ENCODE data around the gene MTNR1B.

The MTNR1B gene

DNA sequence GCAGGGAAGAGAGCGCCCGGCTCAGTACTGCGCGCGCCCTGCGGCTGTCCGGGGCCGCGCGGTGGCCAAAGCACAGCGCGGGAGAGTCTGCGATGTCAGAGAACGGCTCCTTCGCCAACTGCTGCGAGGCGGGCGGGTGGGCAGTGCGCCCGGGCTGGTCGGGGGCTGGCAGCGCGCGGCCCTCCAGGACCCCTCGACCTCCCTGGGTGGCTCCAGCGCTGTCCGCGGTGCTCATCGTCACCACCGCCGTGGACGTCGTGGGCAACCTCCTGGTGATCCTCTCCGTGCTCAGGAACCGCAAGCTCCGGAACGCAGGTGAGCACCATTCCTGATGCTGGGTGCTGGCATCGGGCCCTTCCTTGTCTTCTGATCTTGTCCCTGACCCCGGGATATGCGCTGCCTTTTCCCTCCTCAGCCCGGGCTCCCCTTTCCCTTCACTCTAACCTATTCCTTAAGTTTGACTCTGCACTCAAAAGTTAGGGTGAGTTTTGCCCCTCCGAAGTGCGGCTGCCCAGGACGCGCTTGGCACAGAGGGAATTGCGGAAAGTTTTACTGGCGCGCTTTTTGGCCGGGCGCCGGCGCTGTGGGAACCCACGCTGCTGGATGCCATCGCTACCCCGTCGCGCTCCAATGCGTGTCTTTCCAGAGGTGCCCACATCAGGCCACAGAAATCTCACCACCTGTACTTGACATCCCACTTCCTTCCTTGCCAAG is at the start of gene MTNR1B:
Gene MTNR1B (plus strand): TSS at position 18 of the 714 bp plus-strand sequence. CDS start 75 bp downstream, at position 93.
- no peak for DNase-seq

DNA sequence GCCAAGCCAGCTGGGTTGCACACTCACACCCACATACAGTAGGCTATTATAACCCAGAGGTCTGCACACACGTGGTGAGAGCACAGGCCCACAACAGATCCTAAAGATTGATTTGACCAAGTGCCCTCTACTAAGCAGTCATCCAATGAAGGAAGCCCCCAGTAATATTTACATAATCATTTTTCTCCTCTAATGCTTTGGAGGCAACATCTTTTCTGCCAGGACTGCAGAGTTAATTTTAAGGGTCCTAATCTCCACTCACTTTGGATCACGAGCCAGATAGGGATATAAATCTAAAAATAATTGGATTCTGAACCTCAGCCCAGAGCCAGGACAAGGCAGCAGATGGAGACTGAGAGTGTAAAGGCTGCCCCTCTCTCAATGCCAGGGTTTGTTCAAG is 49.1 kb upstream of the MTNR1B start:
- no peak for DNase-seq

DNA sequence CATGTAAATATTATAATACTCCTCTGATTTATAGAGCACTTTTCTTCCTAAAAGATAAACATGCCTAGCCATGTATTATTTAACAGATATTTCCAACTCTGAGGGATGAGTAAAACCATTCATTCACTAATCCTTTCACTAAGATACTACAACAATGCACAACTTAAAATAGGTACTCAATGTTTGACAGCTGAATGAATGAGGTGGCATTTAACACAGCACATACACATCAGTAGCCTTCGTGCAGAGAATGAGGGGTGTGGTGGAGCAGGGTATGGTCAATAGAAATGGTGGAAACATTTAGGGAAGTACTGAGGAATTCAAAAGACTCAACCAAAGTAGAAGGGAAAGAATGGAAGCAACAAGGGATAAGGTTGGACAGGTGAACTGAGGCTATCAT is 46.7 kb upstream of the MTNR1B start:
- DNase-seq, result no peak

DNA sequence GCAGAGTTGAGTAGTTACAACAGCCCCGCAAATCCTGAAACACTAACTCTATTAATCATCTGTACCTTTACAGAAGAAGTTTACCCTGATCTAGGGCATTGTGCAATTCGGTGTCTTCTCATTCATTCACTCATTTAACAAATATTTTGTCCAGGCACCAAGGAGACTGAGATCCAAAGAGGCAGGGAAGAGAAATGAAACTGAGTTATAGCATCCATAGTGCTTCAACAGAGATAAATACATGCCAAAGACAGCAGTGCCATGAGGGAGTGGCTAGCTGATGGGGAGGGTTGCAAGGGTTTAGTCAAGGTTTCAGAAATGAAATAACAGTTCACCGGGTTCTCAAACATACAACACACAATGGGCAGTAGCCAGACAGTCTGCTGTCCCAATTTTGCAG is 40.2 kb upstream of the MTNR1B start:
- no peak for DNase-seq

DNA sequence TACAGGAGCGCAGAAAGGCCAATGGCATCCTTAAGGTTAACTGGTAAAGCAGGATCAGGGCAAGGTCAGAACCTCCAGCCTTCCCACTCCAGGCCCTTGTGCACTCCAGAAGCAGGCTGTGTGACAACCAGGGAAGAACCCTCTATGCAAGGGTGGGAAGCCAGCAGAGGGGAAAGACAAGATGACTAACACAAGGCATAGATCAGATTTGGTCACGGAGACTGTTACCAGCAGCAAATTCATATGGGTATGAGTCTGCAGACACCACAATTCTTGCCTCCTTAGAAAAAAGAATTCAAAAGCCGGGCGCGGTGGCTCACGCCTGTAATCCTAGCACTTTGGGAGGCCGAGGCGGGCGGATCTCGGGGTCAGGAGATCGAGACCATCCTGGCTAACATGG is 39.8 kb upstream of the MTNR1B start:
- DNase-seq, result no peak

DNA sequence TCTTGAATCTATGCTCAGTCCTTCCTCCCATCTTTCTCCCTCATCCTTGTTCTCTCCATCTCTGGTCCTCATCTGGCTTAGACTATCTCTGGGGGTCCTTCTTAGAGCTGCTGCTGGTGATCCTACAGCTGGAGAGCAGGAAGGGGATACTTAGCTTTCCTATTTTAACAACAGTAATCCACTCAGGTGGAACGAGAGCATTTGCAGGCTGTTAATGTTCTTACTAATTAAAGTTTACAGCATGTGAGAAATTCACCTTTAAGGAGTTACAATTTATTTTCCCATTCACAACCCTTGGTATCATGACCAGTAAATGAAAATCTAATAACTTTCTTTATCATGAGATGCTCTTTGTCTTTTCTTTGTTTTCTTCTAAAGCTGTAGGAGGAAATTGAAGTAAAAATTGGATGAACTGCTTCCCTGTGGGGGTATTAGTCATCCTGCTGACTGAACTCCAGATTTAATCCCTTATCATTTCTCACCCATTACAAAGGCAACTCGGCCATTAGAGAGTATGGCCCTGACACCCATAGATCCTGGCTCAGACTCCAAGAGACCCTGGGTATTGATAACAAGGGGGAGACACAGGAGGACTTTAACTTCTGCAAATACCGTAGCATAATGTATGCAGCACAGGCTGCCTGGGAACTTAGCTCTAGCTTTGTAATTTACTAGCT is 37.6 kb upstream of the MTNR1B start:
- DNase-seq, result no peak

DNA sequence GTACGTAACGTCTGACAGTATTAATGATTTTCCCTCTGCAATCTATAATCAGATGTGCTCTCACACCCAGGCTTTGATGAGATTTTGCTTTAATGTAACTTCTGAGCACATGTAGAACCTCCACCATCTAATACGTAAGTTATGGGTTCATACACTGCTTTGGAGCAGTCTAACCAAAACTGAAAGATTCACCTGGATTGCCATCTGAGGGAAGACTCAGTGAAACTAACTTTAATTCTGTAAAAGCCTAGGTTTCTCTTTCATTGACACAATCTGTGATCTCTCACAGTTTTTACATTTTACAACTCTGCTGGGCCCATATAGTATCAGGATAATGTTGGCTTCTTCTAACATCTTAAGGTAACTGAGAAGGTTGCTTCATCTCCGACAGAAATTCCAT is 30.1 kb upstream of the MTNR1B start:
- no peak for DNase-seq

DNA sequence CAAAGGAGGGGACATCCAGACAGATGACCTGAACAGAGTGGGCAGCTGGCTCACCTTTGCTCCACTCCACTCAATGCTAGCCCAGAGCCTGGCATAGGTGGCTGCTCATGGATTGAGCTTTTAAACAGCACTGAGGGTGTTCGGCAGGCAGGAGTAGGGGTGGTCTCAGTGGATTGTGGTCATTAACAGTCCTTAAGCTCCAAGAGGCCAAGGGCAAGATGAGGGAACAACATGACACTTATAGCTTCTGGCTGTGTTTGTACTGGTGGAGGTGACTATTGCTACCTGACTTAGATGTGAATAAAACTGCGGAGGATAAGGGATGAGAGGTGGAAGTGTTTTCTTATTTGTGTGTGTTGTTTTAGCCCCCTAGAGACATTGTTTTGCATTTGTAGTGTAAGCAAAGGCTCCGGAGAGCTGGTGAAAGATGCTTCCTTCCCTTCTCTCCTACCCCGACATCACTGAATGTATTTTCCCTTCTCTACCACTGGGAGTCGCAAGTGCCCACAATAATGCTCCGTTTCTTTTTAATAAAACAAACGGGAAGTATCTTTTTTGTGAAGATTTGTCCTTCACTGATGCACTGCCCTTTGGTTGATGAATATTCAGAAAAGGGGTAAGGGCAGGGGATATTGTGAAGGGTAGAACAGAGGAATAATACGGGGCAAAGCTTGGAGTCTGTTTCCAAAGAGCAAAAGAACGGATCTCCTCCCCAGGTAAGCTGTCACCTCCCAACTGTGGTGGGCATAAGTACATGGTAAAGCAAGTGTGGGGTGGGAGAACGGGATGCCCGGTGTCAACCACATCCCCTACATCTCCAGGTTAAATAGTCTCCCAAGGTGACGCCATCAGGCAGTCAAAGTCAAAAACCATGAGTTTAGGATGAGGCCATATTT is 27.5 kb upstream of the MTNR1B start:
- DNase-seq, result peak in 1 of 2 donors; percentile 3

DNA sequence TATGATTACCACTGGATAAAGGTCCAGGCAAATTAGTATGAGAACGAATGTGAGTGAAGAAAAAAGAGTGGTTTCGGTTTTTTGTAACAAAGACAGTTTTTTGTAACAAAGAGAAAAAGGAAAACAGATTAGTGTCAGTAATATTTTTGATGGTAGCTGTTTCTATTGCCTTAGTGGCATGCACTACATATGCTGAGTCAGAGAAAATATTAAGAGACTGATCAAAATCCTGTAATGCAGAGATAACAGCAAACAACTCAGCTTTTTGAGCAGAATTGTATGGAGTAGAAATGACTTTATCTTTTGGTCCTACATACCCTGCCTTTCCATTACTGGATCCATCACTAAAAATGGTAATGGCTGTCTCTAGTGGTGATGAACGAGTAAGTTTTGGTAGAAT is 22.7 kb upstream of the MTNR1B start:
- DNase-seq, result no peak

DNA sequence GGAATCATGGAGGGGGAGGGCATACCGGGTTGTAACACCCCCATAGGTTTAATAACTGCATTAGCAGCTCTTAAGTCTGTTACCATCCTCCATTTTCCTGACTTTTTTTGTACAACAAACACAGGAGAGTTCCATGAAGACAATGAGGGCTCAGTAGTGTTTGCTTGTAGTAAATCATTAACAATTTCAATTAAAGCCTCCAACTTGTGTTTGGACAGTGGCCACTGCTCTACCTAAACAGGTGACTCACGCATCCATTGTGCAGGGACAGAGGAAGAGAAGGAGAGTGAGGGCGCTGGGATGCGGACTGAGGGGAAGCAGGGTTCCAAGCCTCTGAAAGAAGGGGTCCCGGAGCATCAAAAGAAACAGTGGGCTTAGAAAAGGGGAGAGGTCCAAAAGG is 21.3 kb upstream of the MTNR1B start:
- no peak for DNase-seq

DNA sequence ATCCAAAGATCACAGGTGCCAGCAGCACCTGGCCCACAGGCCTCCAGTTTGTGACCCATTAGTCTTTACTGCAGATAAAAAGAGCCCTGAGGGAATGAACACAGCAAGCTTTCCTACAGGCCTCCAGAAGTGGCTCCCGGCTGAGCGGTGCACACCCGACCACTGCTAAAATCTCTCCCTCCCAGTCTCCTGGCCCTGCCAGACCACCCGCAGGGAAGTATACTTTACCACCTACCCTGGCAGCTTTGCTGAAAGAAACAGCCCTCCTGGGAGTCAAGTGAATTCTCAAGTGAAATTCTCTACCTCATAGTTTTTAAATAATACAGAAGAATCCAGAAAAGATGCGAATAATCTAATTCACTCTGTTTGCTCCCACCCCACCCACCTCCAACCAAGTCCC is 15.4 kb upstream of the MTNR1B start:
- no peak for DNase-seq

DNA sequence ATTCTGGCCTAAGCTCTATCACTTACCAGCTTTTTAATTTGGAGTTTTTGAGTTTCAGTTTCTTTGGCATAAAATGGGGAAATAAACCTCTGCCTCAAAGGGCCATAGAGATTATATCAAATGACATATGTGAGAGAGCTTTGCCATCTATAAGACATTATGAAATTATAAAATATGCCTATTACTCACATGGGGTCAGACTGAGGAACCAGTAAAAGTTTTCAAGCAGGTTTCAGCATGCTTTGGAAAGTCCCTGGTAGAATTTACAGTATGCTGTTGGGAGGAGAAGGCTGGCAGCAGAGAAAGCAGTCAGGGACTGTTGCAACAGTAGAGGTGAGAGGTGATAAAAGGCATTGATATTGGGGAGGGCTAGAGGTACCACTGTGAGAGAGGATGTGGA is 13.6 kb upstream of the MTNR1B start:
- DNase-seq, result no peak

DNA sequence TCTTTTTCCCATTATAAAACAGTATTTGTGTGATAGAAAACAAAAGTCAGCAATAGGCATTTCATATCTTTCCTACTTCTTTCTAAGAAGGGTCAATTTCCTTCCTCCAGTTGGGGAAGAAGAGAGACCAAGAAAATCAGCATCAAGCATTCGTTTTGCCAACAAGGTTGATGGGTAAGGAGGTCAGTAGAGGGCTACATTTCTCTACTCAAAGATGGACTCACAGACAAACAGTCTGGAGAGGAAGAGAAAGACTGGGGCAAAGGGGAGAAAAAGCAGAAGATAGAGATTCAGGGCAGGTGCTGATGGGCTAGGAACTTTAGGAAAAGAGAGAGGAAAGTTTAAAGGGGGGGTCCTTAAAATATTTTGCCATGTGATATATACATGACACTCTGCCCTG is 8.6 kb upstream of the MTNR1B start:
- DNase-seq, result no peak

DNA sequence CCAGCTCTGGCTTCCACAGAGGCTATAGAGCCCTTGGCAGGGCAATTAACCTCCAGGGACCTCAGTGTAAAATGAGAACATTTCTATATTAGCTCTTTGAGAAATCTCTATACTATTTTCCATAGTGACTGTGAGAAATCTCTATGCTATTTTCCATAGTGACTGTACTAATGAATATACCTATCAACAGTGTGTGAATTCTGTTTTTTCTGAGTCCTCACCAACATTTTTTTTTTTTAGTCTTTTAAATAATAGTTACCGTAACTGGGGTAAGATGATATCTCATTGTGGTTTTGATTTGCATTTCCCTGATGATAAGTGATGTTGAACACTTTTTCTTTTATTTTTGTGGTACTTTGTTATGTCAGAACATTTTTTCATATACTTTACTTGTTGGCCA is 7.0 kb upstream of the MTNR1B start:
- DNase-seq, result no peak

DNA sequence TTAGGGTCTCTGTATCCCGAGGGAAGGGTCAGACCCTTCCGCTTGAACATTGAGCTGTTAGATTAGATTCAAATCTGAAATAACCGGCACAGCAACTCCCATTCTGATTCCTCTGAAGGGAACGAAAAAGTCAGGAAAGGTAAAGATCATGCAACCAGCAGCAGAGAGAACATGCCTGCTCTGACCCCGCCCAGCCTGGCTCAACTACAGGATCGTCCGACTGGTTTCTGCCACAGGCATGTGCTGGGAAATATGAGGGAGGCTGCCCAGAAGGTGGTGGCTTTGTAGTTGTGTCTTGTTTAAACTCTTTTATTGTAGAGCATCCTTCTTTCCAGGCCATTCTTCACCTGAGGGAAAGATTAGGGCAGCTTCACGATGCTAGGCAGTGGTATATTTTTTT is 5.0 kb upstream of the MTNR1B start:
- DNase-seq, result no peak

DNA sequence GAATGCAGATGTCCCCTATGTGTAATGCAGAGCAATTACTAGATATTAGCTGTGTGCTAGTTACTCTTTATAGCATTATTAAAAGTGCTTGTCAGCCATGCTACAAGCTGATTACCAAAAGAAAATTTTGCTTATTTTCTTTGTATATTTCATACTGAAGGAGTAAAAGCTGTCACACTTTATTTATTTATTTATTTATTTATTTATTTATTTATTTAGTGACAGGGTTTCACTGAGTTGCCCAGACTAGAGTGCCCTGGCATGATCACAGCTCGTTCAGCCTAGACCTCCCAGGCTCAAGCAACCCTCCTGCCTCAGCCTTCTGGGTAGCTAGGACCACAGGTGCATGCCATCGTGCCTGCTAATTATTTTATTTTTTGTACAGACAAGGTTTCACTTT is 4.3 kb upstream of the MTNR1B start:
- no peak for DNase-seq

DNA sequence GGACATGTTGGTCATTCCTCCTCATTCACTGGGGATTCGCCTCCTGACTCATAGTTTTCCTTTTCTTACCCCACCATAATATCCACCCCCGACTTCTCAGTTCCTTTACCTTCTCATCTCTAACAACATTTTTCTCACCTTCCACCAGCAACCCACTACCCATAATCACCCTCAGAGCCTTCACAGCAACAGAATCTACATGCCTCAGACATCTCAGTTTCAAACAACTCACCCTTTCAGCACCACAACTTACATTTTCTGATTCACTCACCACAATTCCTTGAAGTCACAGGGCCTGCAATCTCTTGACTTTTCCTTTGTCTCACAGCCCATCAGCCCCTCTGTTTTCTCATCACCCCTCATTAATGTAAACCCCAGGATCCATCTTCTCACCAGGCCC is 2.3 kb upstream of the MTNR1B start:
- no peak for DNase-seq

DNA sequence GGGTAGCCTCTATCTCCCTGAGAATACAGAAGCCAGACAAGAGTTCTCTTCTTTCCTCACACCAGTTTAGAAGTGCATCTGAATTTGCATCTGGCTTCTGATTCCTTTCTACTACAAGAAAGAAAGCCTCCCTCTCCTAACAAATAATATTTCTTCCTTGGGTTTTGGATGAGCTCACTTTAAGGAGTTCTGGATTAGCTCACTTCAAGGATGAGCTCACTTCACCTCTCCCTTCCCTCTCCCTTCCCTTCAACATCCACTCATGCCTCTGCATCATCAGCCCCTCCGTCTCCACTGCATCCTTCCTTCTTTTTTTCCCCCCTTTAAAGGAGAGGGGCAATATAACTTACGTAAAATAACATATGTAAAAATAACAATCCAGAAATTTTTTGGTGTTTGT is 1.6 kb upstream of the MTNR1B start:
- no peak for DNase-seq

DNA sequence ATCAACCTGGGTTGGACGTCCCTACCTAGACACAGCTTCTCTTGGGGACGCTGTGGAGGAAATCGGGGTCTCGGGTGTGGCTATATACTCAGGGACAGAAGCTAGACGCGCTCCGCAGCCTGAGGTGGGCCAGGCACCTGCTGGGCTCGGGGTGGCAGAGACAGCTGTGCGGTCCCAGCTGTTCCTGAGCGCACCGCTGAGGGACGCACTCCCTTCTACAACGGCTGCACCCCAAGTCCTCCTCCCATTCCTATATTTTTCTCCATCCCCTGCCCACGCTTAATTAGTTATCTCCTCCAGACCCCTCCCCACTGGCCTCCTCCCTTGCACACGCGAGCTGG is 188 bp upstream of the MTNR1B start:
- no peak for DNase-seq

DNA sequence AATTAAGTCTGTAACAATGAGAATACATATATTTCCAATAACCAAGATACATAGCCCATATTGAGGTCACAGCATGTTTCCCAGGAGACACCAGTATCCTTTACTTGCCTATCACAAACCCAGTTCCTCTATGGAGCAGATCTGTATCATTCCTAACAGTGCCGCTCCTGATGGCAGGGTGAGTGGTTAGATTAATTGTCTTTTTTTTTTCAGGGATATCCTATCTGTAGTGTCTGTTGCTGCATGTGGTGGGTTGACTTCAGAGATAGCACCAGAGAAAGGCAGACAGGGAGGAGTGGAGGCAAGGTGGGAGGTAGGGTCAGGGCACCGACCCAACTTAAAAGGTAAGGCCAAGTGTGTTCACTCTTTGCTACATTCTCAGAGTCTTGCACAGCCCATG is 2.8 kb downstream of the MTNR1B start:
- no peak for DNase-seq

DNA sequence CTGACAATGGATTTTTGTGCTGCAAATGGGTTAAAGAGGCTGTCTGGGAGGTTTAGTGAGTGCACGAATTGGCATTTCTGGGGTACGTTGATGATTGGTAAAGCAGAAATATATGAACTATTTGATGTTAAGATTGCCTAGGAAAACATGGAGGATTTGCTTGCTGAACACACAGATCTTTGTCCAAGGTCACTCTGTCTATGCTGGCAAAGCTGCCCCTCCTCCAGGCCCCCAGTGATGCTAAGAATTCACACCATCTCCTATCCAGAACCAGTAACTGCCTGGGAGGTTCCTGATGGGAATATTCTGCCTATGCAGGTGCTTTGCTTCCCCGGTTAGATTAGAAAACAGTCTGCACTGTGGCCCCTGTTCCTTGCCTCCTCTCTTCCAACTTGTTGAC is 5.8 kb downstream of the MTNR1B start:
- DNase-seq, result no peak

DNA sequence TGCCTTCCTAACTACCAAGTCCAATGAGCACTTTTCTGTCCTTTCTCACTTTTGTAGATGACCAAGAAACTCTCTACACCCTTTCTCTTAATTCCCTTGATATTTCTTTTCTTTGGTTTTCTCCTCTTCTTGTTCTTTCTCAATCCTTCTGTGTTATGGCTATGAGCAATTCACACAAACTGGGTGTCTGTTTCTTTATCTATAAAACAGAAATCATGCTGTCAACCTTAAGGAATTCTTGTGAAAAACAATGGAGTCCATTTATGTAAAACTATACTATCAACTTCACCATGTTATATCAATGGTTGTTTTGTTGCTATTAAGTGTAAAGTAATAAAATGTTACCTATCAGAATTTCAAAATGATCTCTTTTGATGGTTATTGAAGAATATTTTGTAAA is 7.2 kb downstream of the MTNR1B start:
- no peak for DNase-seq

DNA sequence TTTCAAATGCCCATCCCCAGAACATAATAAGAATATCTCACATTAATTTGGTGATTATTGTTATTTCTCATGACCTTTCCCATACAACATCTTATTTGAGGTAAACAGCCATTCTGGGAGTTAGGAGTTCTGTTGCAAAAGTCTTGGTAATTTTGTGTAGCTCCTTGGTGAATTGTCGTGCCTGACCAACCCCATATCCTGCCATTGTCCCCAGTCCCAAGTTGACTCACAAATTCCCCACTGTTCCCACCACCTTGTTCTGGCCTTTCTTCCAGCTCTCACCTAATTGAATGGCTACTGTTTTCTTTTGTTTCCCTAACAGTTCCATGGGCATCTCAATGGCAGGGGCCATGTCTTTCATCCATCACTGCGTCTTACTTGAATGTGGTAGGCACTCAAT is 8.0 kb downstream of the MTNR1B start:
- DNase-seq, result no peak

All from stimulated activated CD4-positive, alpha-beta T cell treated with anti-CD3 and anti-CD28 coated beads, Interleukin-2, amount 100 ng/mL, for 24 hours (primary cell).